Breast epithelium (tissue), 4 donors: ENCODE measurements around the gene SCGN. TPM values are rescaled to one million over a fixed set of nuclear protein-coding genes. Genes with fewer than 3 reads are reported as not detected.

Experiments
- DNase-seq, 2 donors: peaks; one replicate each; pipeline ENCODE4 v3.0.0-alpha.2; 2019; ENCODE audit warnings: low spot score in 2 of 2
- H3K27ac ChIP-seq, 2 donors: fragments of 200-600 bp; sonication (generic) in 1 of 2; one replicate each; pipeline ENCODE4 v1.5.1; 2016 to 2019; ENCODE audit warnings: mild to moderate bottlenecking in 1 of 2
- H3K27me3 ChIP-seq, 2 donors: fragments of 200-600 bp; sonication (generic) in 1 of 2; one replicate each; pipeline versions ENCODE4 v1.5.1 to v1.6.0; 2017 to 2019; ENCODE audit warnings: control low read depth in 1 of 2, mild to moderate bottlenecking in 1 of 2
- H3K36me3 ChIP-seq: fragments of 200-600 bp; one replicate; pipeline ENCODE4 v1.5.1; 2019
- H3K4me1 ChIP-seq, 2 donors: fragments of 200-600 bp; sonication (generic); one replicate each; pipeline ENCODE4 v1.5.1; 2016 to 2019; ENCODE audit warnings: control low read depth in 1 of 2
- H3K4me3 ChIP-seq, 3 donors: fragments of 200-600 bp; sonication (generic); 1 replicate in 2 of 3; 2 replicates in 1 of 3; pipeline ENCODE4 v1.5.1; 2016 to 2019; ENCODE audit warnings: mild to moderate bottlenecking in 3 of 3, moderate library complexity in 2 of 3
- H3K9me3 ChIP-seq, 2 donors: fragments of 200-600 bp; sonication (generic) in 1 of 2; one replicate each; pipeline ENCODE4 v1.5.1; 2016 to 2019; ENCODE audit warnings: control low read depth in 1 of 2
- CTCF ChIP-seq, 3 donors: fragments of 450-650 bp; IDR thresholded peaks; one replicate each; pipeline ENCODE4 v1.5.1; 2016 to 2017; ENCODE audit warnings: antibody characterized with exemption in 3 of 3, mild to moderate bottlenecking in 3 of 3, moderate library complexity in 3 of 3
- POLR2A ChIP-seq: fragments of 450-650 bp; IDR thresholded peaks from one replicate; pipeline ENCODE4 v1.6.1; 2016; ENCODE audit warnings: antibody characterized with exemption, mild to moderate bottlenecking, moderate library complexity
- POLR2AphosphoS5 ChIP-seq, 3 donors: sonication (generic); formaldehyde crosslinking; IDR thresholded peaks; one replicate each; pipeline ENCODE4 v1.6.1; 2017; ENCODE audit warnings: antibody characterized with exemption in 3 of 3
- intact Hi-C: fragments of 100-400 bp; cut with DNase I; formaldehyde crosslinking; loops from one replicate; pipeline ENCODE4 v1.15.1; 2023; ENCODE audit warnings: low total_unique reads
- total RNA-seq, 3 donors: library from RNA; depleted of rRNA; stranded (reverse); fragments of >200 nt; gene quantifications; one replicate each; pipeline ENCODE4 v1.1.0, GENCODE V29; 2016

Gene SCGN
- total RNA-seq, 3 donors from 2014 or later = 0.59 to 0.80 TPM; not detected in 1

GRCh38 chr6:25669413-25669812 is 17.4 kb downstream of the SCGN start:
- H3K27me3 ChIP-seq = no peaks in the 10 kb centered on the region
- no peaks in the 10 kb centered on the region for H3K4me1 ChIP-seq
- no peak overlapping the region for H3K27ac ChIP-seq
- no peak for TF ChIP-seq POLR2AphosphoS5 (IDR thresholded peaks at IDR 0.05)
- no peak for TF ChIP-seq POLR2A
- no peak for TF ChIP-seq CTCF (IDR thresholded peaks at IDR 0.05)
- no peak for DNase-seq
- intact Hi-C loops = no loop called here
- no peaks in the 10 kb centered on the region for H3K9me3 ChIP-seq
- H3K4me3 ChIP-seq = no peak overlapping the region
- H3K36me3 ChIP-seq = no peaks in the 10 kb centered on the region

GRCh38 chr6:25670208-25670607 is 18.2 kb downstream of the SCGN start:
- H3K36me3 ChIP-seq = no peaks in the 10 kb centered on the region
- H3K4me1 ChIP-seq = no peaks in the 10 kb centered on the region
- no peak overlapping the region for H3K4me3 ChIP-seq
- no peaks in the 10 kb centered on the region for H3K9me3 ChIP-seq
- TF ChIP-seq POLR2AphosphoS5 (IDR thresholded peaks at IDR 0.05) (no peak), CTCF (IDR thresholded peaks at IDR 0.05) (no peak), POLR2A (no peak)
- no peaks in the 10 kb centered on the region for H3K27me3 ChIP-seq
- intact Hi-C loops = loop anchor here (5.0 kb wide), 1 partner anchor 958 kb away; no protein-coding TSS in a partner anchor
- H3K27ac ChIP-seq = no peak overlapping the region
- DNase-seq = no peak

- TF ChIP-seq CTCF (IDR thresholded peaks at IDR 0.05) (no peak), POLR2A (no peak), POLR2AphosphoS5 (IDR thresholded peaks at IDR 0.05) (no peak)
- Histone ChIP-seq H3K27me3 (no peaks in the 10 kb centered on the region), H3K9me3 (no peaks in the 10 kb centered on the region), H3K27ac (no peak overlapping the region), H3K36me3 (no peaks in the 10 kb centered on the region), H3K4me1 (no peaks in the 10 kb centered on the region), H3K4me3 (no peak overlapping the region)
- intact Hi-C loops = loop anchor here (5.0 kb wide), 1 partner anchor 959 kb away; no protein-coding TSS in a partner anchor
- no peak for DNase-seq
Measured at GRCh38 chr6:25670793-25671513, 18.9 kb downstream of the SCGN start.

GRCh38 chr6:25671652-25672051 is 19.6 kb downstream of the SCGN start:
- intact Hi-C loops = loop anchor here (5.0 kb wide), 1 partner anchor 959 kb away; no protein-coding TSS in a partner anchor
- Histone ChIP-seq H3K9me3 (no peaks in the 10 kb centered on the region), H3K27me3 (no peaks in the 10 kb centered on the region), H3K4me3 (no peak overlapping the region), H3K4me1 (no peaks in the 10 kb centered on the region), H3K27ac (no peak overlapping the region), H3K36me3 (no peaks in the 10 kb centered on the region)
- no peak for TF ChIP-seq CTCF (IDR thresholded peaks at IDR 0.05)
- no peak for TF ChIP-seq POLR2AphosphoS5 (IDR thresholded peaks at IDR 0.05)
- TF ChIP-seq POLR2A = no peak
- no peak for DNase-seq

GRCh38 chr6:25675167-25675566 is 23.2 kb downstream of the SCGN start:
- Histone ChIP-seq H3K4me3 (no peak overlapping the region), H3K4me1 (no peaks in the 10 kb centered on the region), H3K27me3 (no peaks in the 10 kb centered on the region), H3K36me3 (no peaks in the 10 kb centered on the region), H3K9me3 (no peaks in the 10 kb centered on the region), H3K27ac (no peak overlapping the region)
- TF ChIP-seq CTCF (IDR thresholded peaks at IDR 0.05) (no peak), POLR2A (no peak), POLR2AphosphoS5 (IDR thresholded peaks at IDR 0.05) (no peak)
- intact Hi-C loops = no loop called here
- no peak for DNase-seq
